ENCODE results near the gene ZNF497. TPM values are rescaled to one million over a fixed set of nuclear protein-coding genes. Genes with fewer than 3 reads are reported as not detected.
"Not testable (repeated sequence)": the region's sequence is repeated elsewhere in the genome, so short reads cannot be mapped to it uniquely, and the experiment has no call there.

ZNF497 gene
- total and polyA plus RNA-seq, 8 donors: 0.95 to 5.3 (median 1.6) TPM

DNA sequence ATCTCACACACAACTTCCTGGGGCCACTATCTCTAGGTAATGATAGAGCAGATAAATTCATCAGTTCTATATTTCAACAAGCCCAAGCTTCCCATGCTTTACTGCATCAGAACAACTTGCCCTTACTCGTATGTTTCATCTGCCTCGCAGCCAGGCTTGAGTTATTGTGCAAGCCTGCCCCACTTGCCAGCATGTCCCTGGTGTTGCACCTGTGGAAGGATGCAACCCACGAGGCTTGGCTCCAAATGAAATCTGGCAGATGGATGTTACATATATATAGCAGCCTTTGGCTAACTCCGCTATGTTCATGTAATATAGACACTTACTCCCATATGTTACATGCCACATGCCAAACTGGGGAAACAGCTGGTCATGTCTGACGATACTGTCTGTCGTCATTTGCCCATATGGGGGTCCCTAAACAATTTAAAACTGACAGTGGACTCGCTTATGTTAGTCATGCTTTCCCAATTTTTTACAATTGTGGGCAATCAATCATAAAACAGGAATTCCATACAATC, 51.1 kb downstream of the ZNF497 start:
- FAIRE-seq (no peak), ATAC-seq (no peak), DNase-seq (no peak)
- intact Hi-C loops (cut with DNase I): no loop called here
- no peak overlapping the region for H3K27ac ChIP-seq
- 94 to 96% methylated on average over 7 of the region's 7 CpGs for WGBS, 2 donors
- H3K9me3 ChIP-seq: no peaks in the 10 kb centered on the region
- TF ChIP-seq, protein P1, sequence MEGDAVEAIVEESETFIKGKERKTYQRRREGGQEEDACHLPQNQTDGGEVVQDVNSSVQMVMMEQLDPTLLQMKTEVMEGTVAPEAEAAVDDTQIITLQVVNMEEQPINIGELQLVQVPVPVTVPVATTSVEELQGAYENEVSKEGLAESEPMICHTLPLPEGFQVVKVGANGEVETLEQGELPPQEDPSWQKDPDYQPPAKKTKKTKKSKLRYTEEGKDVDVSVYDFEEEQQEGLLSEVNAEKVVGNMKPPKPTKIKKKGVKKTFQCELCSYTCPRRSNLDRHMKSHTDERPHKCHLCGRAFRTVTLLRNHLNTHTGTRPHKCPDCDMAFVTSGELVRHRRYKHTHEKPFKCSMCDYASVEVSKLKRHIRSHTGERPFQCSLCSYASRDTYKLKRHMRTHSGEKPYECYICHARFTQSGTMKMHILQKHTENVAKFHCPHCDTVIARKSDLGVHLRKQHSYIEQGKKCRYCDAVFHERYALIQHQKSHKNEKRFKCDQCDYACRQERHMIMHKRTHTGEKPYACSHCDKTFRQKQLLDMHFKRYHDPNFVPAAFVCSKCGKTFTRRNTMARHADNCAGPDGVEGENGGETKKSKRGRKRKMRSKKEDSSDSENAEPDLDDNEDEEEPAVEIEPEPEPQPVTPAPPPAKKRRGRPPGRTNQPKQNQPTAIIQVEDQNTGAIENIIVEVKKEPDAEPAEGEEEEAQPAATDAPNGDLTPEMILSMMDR (IDR thresholded peaks at IDR 0.05): no peak
- H3K4me1 ChIP-seq: peaks cover 0 to 7% (median 0%) of the 10 kb centered on the region in 3 donors
- no peaks in the 10 kb centered on the region for H3K27me3 ChIP-seq
- peaks cover 4 to 18% (median 6%) of the 10 kb centered on the region in 3 donors for H3K36me3 ChIP-seq
- no peak overlapping the region for H3K4me3 ChIP-seq

DNA sequence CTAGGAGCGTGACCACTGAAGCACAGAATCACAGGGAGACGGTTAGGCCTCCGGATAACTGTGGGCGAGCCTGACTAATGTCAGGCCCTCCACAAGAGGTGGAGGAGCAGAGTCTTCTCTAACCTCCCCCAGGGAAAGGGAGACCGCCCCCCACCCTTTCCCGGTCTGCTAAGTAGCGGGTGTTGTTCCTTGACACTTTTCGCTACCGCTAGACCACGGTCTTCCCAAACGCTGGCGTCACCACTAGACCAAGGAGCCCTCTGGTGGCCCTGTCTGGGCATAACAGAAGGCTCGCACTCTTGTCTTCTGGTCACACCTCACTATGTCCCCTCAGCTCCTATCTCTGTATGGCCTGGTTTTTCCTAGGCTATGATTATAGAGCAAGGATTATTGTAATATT, 51.9 kb downstream of the ZNF497 start:
- FAIRE-seq; H3K27ac ChIP-seq; H3K9me3 ChIP-seq; H3K27me3 ChIP-seq; ATAC-seq; intact Hi-C loops (cut with DNase I); H3K4me3 ChIP-seq; DNase-seq: not testable (repeated sequence)
- Histone ChIP-seq H3K4me1 (peaks cover 0 to 11% (median 0%) of the 10 kb centered on the region in 3 donors), H3K36me3 (peaks cover 4 to 18% (median 6%) of the 10 kb centered on the region in 3 donors)
- WGBS, 2 donors: 70 to 79% methylated on average over 13 of the region's 13 CpGs

DNA sequence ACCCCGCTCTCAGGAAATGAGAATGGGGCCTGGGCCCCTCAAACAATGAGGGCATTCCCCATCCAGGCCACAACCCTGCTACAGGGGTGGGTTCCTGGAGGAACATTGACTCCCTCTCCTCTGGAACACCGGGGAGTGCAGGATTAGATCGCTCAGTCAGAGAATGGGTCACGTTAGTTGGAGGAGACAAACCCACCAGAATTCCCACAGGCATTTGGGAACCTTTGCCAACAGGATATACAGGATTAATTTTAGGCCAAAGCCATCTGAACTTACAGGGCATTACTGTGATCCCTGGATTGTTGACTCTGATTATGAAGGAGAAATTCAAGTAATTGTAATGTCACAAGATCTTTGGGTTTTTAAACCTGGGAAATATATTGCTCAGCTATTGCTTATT, 54.8 kb downstream of the ZNF497 start:
- H3K27ac ChIP-seq: no peak overlapping the region
- intact Hi-C loops (cut with DNase I): no loop called here
- no peak for DNase-seq
- TF ChIP-seq, protein P1 (IDR thresholded peaks at IDR 0.05): no peak
- no peak overlapping the region for H3K4me3 ChIP-seq
- WGBS, 2 donors: 97 to 98% methylated on average over 4 of the region's 4 CpGs
- no peaks in the 10 kb centered on the region for H3K27me3 ChIP-seq
- no peak for ATAC-seq
- peaks cover 0 to 11% (median 0%) of the 10 kb centered on the region in 3 donors for H3K4me1 ChIP-seq
- peaks cover 0 to 9% (median 5%) of the 10 kb centered on the region in 3 donors for H3K36me3 ChIP-seq
- no peak for FAIRE-seq
- no peaks in the 10 kb centered on the region for H3K9me3 ChIP-seq

DNA sequence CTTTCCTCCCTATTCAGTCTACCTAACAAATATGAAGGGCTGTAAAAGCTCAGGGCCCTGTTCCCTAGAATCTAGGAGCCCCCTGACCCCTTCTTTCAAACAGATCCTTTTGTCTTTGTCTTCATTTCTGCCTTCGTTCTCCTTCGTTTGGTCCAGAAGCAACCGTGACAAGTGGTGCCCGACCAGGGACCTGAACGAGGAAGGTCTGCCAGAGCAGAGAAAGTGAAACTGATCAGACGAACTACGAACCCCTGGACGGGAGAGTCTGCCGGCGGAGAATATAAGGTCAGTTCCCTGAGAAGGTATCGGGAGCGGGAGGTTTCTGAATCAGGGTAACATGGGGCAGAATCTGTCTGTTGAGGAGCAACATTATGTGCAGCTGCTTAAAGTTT, 56.6 kb downstream of the ZNF497 start:
- WGBS, 2 donors: 60 to 67% methylated on average over 12 of the region's 12 CpGs
- Histone ChIP-seq H3K4me3 (peak overlapping the region; percentile 67 to 97 (median 92)), H3K27me3 (no peaks in the 10 kb centered on the region), H3K4me1 (peaks cover 0 to 11% (median 0%) of the 10 kb centered on the region in 3 donors), H3K36me3 (no peaks in the 10 kb centered on the region), H3K27ac (peak overlapping the region in 1 of 4 donors; percentile 75), H3K9me3 (no peaks in the 10 kb centered on the region)
- FAIRE-seq (no peak), DNase-seq (no peak), ATAC-seq (no peak)
- intact Hi-C loops (cut with DNase I): no loop called here
- TF ChIP-seq, protein P1 (IDR thresholded peaks at IDR 0.05): no peak

DNA sequence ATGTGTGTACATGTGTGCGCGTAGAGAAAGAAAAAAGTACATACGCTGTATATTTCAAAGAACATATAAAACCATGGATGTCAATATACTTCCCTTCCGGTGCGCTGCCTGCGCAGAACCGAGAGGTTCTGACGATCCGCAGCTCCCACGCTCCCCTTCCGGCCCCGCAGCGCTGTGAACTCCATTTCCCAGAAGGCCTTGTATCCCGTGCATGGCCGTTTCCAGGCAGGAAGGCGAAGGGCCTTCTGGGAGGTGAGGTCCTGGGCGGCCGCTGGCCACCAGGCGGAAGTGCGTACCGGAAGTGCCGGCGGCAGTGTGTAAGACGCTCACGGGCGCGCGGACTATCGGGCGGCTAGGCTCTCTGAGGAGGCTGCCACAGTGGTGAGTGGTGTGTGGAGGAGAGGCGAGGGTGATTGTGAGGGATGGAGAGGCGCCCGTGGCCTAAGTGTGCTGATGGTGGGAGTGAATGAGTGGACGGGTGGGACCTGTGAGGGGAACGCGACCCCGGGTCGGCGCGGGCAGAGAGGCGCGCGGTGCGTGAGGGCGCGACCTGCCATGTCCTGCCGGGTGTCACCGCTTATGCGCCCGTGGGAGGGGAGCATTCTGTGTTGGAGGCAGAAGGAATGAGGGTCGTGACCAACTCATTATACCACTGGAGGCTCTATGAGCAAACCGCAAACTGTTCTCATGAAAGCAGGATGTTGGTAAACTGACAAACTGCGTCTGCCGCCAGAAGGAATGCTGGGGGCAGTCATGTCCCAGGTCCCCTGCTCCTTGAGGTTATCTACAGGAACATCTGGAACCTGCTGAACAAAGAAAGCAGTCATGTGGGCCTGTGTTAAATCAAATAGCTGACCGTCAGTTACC, 57.3 kb downstream of the ZNF497 start, which contains the start of gene ERVK3-1:
Gene ERVK3-1 (plus strand): TSS at position 313 of the 867 bp plus-strand sequence. CDS start 6,792 bp downstream, outside the sequence.
- TF ChIP-seq, protein P1 (IDR thresholded peaks at IDR 0.05): peak in 2 of 4 donors; percentile 11 to 26
- intact Hi-C loops (cut with DNase I): no loop called here
- no peaks in the 10 kb centered on the region for H3K9me3 ChIP-seq
- 0 to 1% methylated on average over 55 of the region's 55 CpGs for WGBS, 2 donors
- DNase-seq (peak; percentile 92 to 98 (median 94)), FAIRE-seq (peak; percentile 94), ATAC-seq (peak; percentile 99 to 100 (median 100))
- peak within 1 kb of the TSS; percentile 53 to 75 (median 66) for H3K27ac ChIP-seq
- H3K4me3 ChIP-seq: peak within 1 kb of the TSS; percentile 67 to 97 (median 92)
- H3K4me1 ChIP-seq: peaks cover 0 to 11% (median 0%) of the 10 kb centered on the region in 3 donors
- H3K27me3 ChIP-seq: no peaks in the 10 kb centered on the region
- H3K36me3 ChIP-seq: no peaks in the 10 kb centered on the region
